ENCODE measurements around the gene PCAT7. TPM values are rescaled to one million over a fixed set of nuclear protein-coding genes. Genes with fewer than 3 reads are reported as not detected.
A peak's percentile ranks its signal among the peaks of the same experiment; 100 is the strongest.
"Not testable (repeated sequence)": the region's sequence is repeated elsewhere in the genome, so short reads cannot be mapped to it uniquely, and the experiment has no call there.

The PCAT7 gene
- 6.1 TPM for polyA plus RNA-seq (2013, experiment 1 of 4)
- polyA plus RNA-seq (2013, experiment 2 of 4): 11.0 TPM
- polyA plus RNA-seq (2013, experiment 3 of 4): 4.8 TPM
- polyA plus RNA-seq (2013, experiment 4 of 4): 6.4 TPM

- H3K36me3 ChIP-seq (ENCODE audit: control insufficient read depth, insufficient read depth, low read length): no peaks in the 10 kb centered on the region
- WGBS, 2 experiments: 28 to 29% methylated on average over 40 of the region's 40 CpGs
- H3K27ac ChIP-seq (ENCODE audit: insufficient read depth, low read depth, low read length, poor library complexity, severe bottlenecking): peak within 1 kb of the TSS; percentile 96
- H3K4me3 ChIP-seq (ENCODE audit: insufficient read depth, low read depth, low read length): peak within 1 kb of the TSS; percentile 60
- no peaks in the 10 kb centered on the region for H3K9me3 ChIP-seq (ENCODE audit: control insufficient read depth, low read length)
- no peaks in the 10 kb centered on the region for H3K4me1 ChIP-seq (ENCODE audit: control insufficient read depth, insufficient read depth, low read length)
- H3K27me3 ChIP-seq (ENCODE audit: control insufficient read depth, insufficient read depth, low read length, poor library complexity, severe bottlenecking): no peaks in the 10 kb centered on the region
These were observed at the start of gene PCAT7 for GRCh38 chr9:94554439-94555331. Gene PCAT7, plus strand, starts transcription at chr9:94555083.

GRCh38 chr9:94506370-94506769, 48.5 kb upstream of the PCAT7 start:
- 92 to 100% methylated on average over 1 to 3 of the region's 4 CpGs for WGBS, 2 experiments
- H3K36me3 ChIP-seq (ENCODE audit: control insufficient read depth, insufficient read depth, low read length); H3K27ac ChIP-seq (ENCODE audit: insufficient read depth, low read depth, low read length, poor library complexity, severe bottlenecking); H3K9me3 ChIP-seq (ENCODE audit: control insufficient read depth, low read length); H3K4me1 ChIP-seq (ENCODE audit: control insufficient read depth, insufficient read depth, low read length); H3K27me3 ChIP-seq (ENCODE audit: control insufficient read depth, insufficient read depth, low read length, poor library complexity, severe bottlenecking); H3K4me3 ChIP-seq (ENCODE audit: insufficient read depth, low read depth, low read length): not testable (repeated sequence)

- H3K4me3 ChIP-seq (ENCODE audit: insufficient read depth, low read depth, low read length): no peak overlapping the region
- H3K36me3 ChIP-seq (ENCODE audit: control insufficient read depth, insufficient read depth, low read length): no peaks in the 10 kb centered on the region
- H3K27ac ChIP-seq (ENCODE audit: insufficient read depth, low read depth, low read length, poor library complexity, severe bottlenecking): no peak overlapping the region
- WGBS, 2 experiments: 93 to 98% methylated on average over 7 of the region's 7 CpGs
- no peaks in the 10 kb centered on the region for H3K4me1 ChIP-seq (ENCODE audit: control insufficient read depth, insufficient read depth, low read length)
- no peaks in the 10 kb centered on the region for H3K9me3 ChIP-seq (ENCODE audit: control insufficient read depth, low read length)
- H3K27me3 ChIP-seq (ENCODE audit: control insufficient read depth, insufficient read depth, low read length, poor library complexity, severe bottlenecking): no peaks in the 10 kb centered on the region
These were observed 47.2 kb upstream of the PCAT7 start for GRCh38 chr9:94507531-94508258.

- no peaks in the 10 kb centered on the region for H3K36me3 ChIP-seq (ENCODE audit: control insufficient read depth, insufficient read depth, low read length)
- no peaks in the 10 kb centered on the region for H3K9me3 ChIP-seq (ENCODE audit: control insufficient read depth, low read length)
- H3K27me3 ChIP-seq (ENCODE audit: control insufficient read depth, insufficient read depth, low read length, poor library complexity, severe bottlenecking): no peaks in the 10 kb centered on the region
- H3K4me3 ChIP-seq (ENCODE audit: insufficient read depth, low read depth, low read length): no peak overlapping the region
- H3K27ac ChIP-seq (ENCODE audit: insufficient read depth, low read depth, low read length, poor library complexity, severe bottlenecking): no peak overlapping the region
- no peaks in the 10 kb centered on the region for H3K4me1 ChIP-seq (ENCODE audit: control insufficient read depth, insufficient read depth, low read length)
- 73 to 88% methylated on average over 4 to 6 of the region's 6 CpGs for WGBS, 2 experiments
These were observed 43.5 kb upstream of the PCAT7 start for GRCh38 chr9:94511134-94511954.

- Histone ChIP-seq H3K4me3 (ENCODE audit: insufficient read depth, low read depth, low read length) (no peak overlapping the region), H3K27ac (ENCODE audit: insufficient read depth, low read depth, low read length, poor library complexity, severe bottlenecking) (no peak overlapping the region), H3K9me3 (ENCODE audit: control insufficient read depth, low read length) (no peaks in the 10 kb centered on the region), H3K36me3 (ENCODE audit: control insufficient read depth, insufficient read depth, low read length) (no peaks in the 10 kb centered on the region), H3K4me1 (ENCODE audit: control insufficient read depth, insufficient read depth, low read length) (no peaks in the 10 kb centered on the region), H3K27me3 (ENCODE audit: control insufficient read depth, insufficient read depth, low read length, poor library complexity, severe bottlenecking) (no peaks in the 10 kb centered on the region)
- WGBS, 2 experiments: 98% methylated on average over 2 of the region's 2 CpGs
These were observed 43.0 kb upstream of the PCAT7 start for GRCh38 chr9:94511955-94512265.

GRCh38 chr9:94514722-94515121, 40.2 kb upstream of the PCAT7 start:
- 89 to 94% methylated on average over 3 of the region's 3 CpGs for WGBS, 2 experiments
- Histone ChIP-seq H3K4me3 (ENCODE audit: insufficient read depth, low read depth, low read length) (no peak overlapping the region), H3K36me3 (ENCODE audit: control insufficient read depth, insufficient read depth, low read length) (no peaks in the 10 kb centered on the region), H3K4me1 (ENCODE audit: control insufficient read depth, insufficient read depth, low read length) (no peaks in the 10 kb centered on the region), H3K27ac (ENCODE audit: insufficient read depth, low read depth, low read length, poor library complexity, severe bottlenecking) (no peak overlapping the region), H3K27me3 (ENCODE audit: control insufficient read depth, insufficient read depth, low read length, poor library complexity, severe bottlenecking) (no peaks in the 10 kb centered on the region), H3K9me3 (ENCODE audit: control insufficient read depth, low read length) (no peaks in the 10 kb centered on the region)

- WGBS, 2 experiments: 89 to 96% methylated on average over 4 of the region's 4 CpGs
- Histone ChIP-seq H3K4me3 (ENCODE audit: insufficient read depth, low read depth, low read length) (no peak overlapping the region), H3K27ac (ENCODE audit: insufficient read depth, low read depth, low read length, poor library complexity, severe bottlenecking) (no peak overlapping the region), H3K36me3 (ENCODE audit: control insufficient read depth, insufficient read depth, low read length) (no peaks in the 10 kb centered on the region), H3K4me1 (ENCODE audit: control insufficient read depth, insufficient read depth, low read length) (no peaks in the 10 kb centered on the region), H3K27me3 (ENCODE audit: control insufficient read depth, insufficient read depth, low read length, poor library complexity, severe bottlenecking) (no peaks in the 10 kb centered on the region), H3K9me3 (ENCODE audit: control insufficient read depth, low read length) (no peaks in the 10 kb centered on the region)
These were observed 37.6 kb upstream of the PCAT7 start for GRCh38 chr9:94517254-94517653.

GRCh38 chr9:94525396-94526035, 29.4 kb upstream of the PCAT7 start:
- H3K36me3 ChIP-seq (ENCODE audit: control insufficient read depth, insufficient read depth, low read length): no peaks in the 10 kb centered on the region
- H3K4me1 ChIP-seq (ENCODE audit: control insufficient read depth, insufficient read depth, low read length): no peaks in the 10 kb centered on the region
- 91 to 92% methylated on average over 7 of the region's 7 CpGs for WGBS, 2 experiments
- no peaks in the 10 kb centered on the region for H3K9me3 ChIP-seq (ENCODE audit: control insufficient read depth, low read length)
- H3K27me3 ChIP-seq (ENCODE audit: control insufficient read depth, insufficient read depth, low read length, poor library complexity, severe bottlenecking): no peaks in the 10 kb centered on the region
- no peak overlapping the region for H3K4me3 ChIP-seq (ENCODE audit: insufficient read depth, low read depth, low read length)
- no peak overlapping the region for H3K27ac ChIP-seq (ENCODE audit: insufficient read depth, low read depth, low read length, poor library complexity, severe bottlenecking)

- 100% methylated on average over 1 of the region's 1 CpG; no CpG with 5 or more reads in 1 of the 2 experiments for WGBS, 2 experiments
- no peaks in the 10 kb centered on the region for H3K9me3 ChIP-seq (ENCODE audit: control insufficient read depth, low read length)
- H3K27ac ChIP-seq (ENCODE audit: insufficient read depth, low read depth, low read length, poor library complexity, severe bottlenecking): no peak overlapping the region
- H3K4me3 ChIP-seq (ENCODE audit: insufficient read depth, low read depth, low read length): no peak overlapping the region
- no peaks in the 10 kb centered on the region for H3K27me3 ChIP-seq (ENCODE audit: control insufficient read depth, insufficient read depth, low read length, poor library complexity, severe bottlenecking)
- H3K4me1 ChIP-seq (ENCODE audit: control insufficient read depth, insufficient read depth, low read length): no peaks in the 10 kb centered on the region
- no peaks in the 10 kb centered on the region for H3K36me3 ChIP-seq (ENCODE audit: control insufficient read depth, insufficient read depth, low read length)
These were observed 28.6 kb upstream of the PCAT7 start for GRCh38 chr9:94526271-94526670.

Measured in ectodermal cell (in vitro differentiated cells).